H9 (cell line): ENCODE data around the gene ZSCAN31. TPM values are rescaled to one million over a fixed set of nuclear protein-coding genes. Genes with fewer than 3 reads are reported as not detected.

Source experiments
- DNase-seq: peaks from one replicate; pipeline ENCODE4 v3.0.0-alpha.2; 2017
- H2AFZ ChIP-seq: one replicate; pipeline ENCODE4 v1.6.1; 2013; ENCODE audit warnings: mild to moderate bottlenecking, low read length, control low read depth, moderate library complexity
- H2AK5ac ChIP-seq: 2 replicates; pipeline ENCODE4 v1.6.1; 2013; ENCODE audit warnings: low read length, control low read depth, mixed read lengths; ENCODE audit not compliant: insufficient read length
- H2BK120ac ChIP-seq: one replicate; pipeline ENCODE4 v1.6.1; 2013; ENCODE audit warnings: low read depth, mild to moderate bottlenecking, low read length, control low read depth, inconsistent platforms; ENCODE audit not compliant: poor library complexity, severe bottlenecking
- H2BK12ac ChIP-seq: 2 replicates; pipeline ENCODE4 v1.6.1; 2013; ENCODE audit warnings: low read length, control low read depth, mixed read lengths, low read depth; ENCODE audit not compliant: insufficient read length
- H2BK15ac ChIP-seq: 2 replicates; pipeline ENCODE4 v1.6.1; 2013; ENCODE audit warnings: low read depth, low read length, control low read depth
- H2BK20ac ChIP-seq: one replicate; pipeline ENCODE4 v1.6.1; 2013; ENCODE audit warnings: low read depth, mild to moderate bottlenecking, low read length, control low read depth, inconsistent platforms; ENCODE audit not compliant: poor library complexity, severe bottlenecking
- H2BK5ac ChIP-seq: 2 replicates; pipeline ENCODE4 v1.6.1; 2013; ENCODE audit warnings: low read length, control low read depth, mixed read lengths; ENCODE audit not compliant: insufficient read length
- H3K14ac ChIP-seq: 2 replicates; pipeline ENCODE4 v1.6.1; 2013; ENCODE audit warnings: low read length, control low read depth; ENCODE audit not compliant: insufficient read depth
- H3K18ac ChIP-seq: 2 replicates; pipeline ENCODE4 v1.6.1; 2013; ENCODE audit warnings: low read depth, mild to moderate bottlenecking, mixed read lengths, low read length, control low read depth; ENCODE audit not compliant: insufficient read length
- H3K23ac ChIP-seq: 2 replicates; pipeline ENCODE4 v1.6.1; 2013; ENCODE audit warnings: low read length, control low read depth, mixed read lengths, low read depth; ENCODE audit not compliant: insufficient read length
- H3K23me2 ChIP-seq: 2 replicates; pipeline ENCODE4 v1.6.1; 2013; ENCODE audit warnings: low read depth, mild to moderate bottlenecking, mixed read lengths, low read length, control low read depth; ENCODE audit not compliant: insufficient read length, poor library complexity, severe bottlenecking
- H3K27ac ChIP-seq: 2 replicates; pipeline ENCODE4 v1.5.1; 2013; ENCODE audit warnings: low read length, control low read depth, mixed read lengths, low read depth; ENCODE audit not compliant: insufficient read length
- H3K27me3 ChIP-seq: 2 replicates; pipeline ENCODE4 v1.6.1; 2013; ENCODE audit warnings: low read length, control low read depth, inconsistent platforms; ENCODE audit not compliant: insufficient read depth
- H3K4ac ChIP-seq: 2 replicates; pipeline ENCODE4 v1.6.1; 2013; ENCODE audit warnings: low read depth, mild to moderate bottlenecking, control low read depth, inconsistent platforms, low read length, moderate library complexity
- H3K4me1 ChIP-seq: 2 replicates; pipeline ENCODE4 v1.6.1; 2013; ENCODE audit warnings: low read length, control low read depth, inconsistent platforms; ENCODE audit not compliant: insufficient read depth
- H3K4me2 ChIP-seq: 2 replicates; pipeline ENCODE4 v1.6.1; 2013; ENCODE audit warnings: low read length, control low read depth, mixed read lengths; ENCODE audit not compliant: insufficient read length, insufficient read depth
- H3K56ac ChIP-seq: 2 replicates; pipeline ENCODE4 v1.6.1; 2013; ENCODE audit warnings: low read depth, mild to moderate bottlenecking, mixed read lengths, low read length, control low read depth; ENCODE audit not compliant: insufficient read length
- H3K79me1 ChIP-seq: 2 replicates; pipeline ENCODE4 v1.6.1; 2013; ENCODE audit warnings: low read depth, mild to moderate bottlenecking, moderate library complexity, low read length, control low read depth, inconsistent platforms; ENCODE audit not compliant: insufficient read depth, poor library complexity, severe bottlenecking
- H3K79me2 ChIP-seq: 2 replicates; pipeline ENCODE4 v1.6.1; 2013; ENCODE audit warnings: low read length, control low read depth, inconsistent platforms; ENCODE audit not compliant: insufficient read depth
- H3K9ac ChIP-seq: 2 replicates; pipeline ENCODE4 v1.6.1; 2013; ENCODE audit warnings: low read length, control low read depth, mixed read lengths; ENCODE audit not compliant: insufficient read length; ENCODE audit errors: extremely low read depth
- H3K9me3 ChIP-seq: one replicate; pipeline ENCODE4 v1.6.1; 2013; ENCODE audit warnings: low read depth, low read length, inconsistent platforms; ENCODE audit not compliant: control insufficient read depth
- H3T11ph ChIP-seq: one replicate; pipeline ENCODE4 v1.6.1; 2013; ENCODE audit warnings: mild to moderate bottlenecking, low read length, control low read depth, inconsistent platforms
- H4K20me1 ChIP-seq: one replicate; pipeline ENCODE4 v1.6.1; 2013; ENCODE audit not compliant: control insufficient read depth, insufficient read length, insufficient read depth
- H4K5ac ChIP-seq: 2 replicates; pipeline ENCODE4 v1.6.1; 2013; ENCODE audit warnings: low read depth, mild to moderate bottlenecking, mixed read lengths, low read length, control low read depth; ENCODE audit not compliant: insufficient read length
- H4K8ac ChIP-seq: replicated peaks from 2 replicates; pipeline ENCODE4 v1.6.1; 2013; ENCODE audit warnings: low read length, control low read depth, mixed read lengths, low read depth; ENCODE audit not compliant: insufficient read length
- H4K91ac ChIP-seq: 2 replicates; pipeline ENCODE4 v1.6.1; 2013; ENCODE audit warnings: low read depth, mild to moderate bottlenecking, moderate library complexity, mixed read lengths, low read length, control low read depth; ENCODE audit not compliant: insufficient read length
- H3K27ac Mint-ChIP-seq, 3 experiments: 2 replicates in 2 of 3; 3 replicates in 1 of 3; pipeline ENCODE4 v1.8.0; 2020 to 2021; ENCODE audit warnings: mixed read lengths in 3 of 3, mild to moderate bottlenecking in 1 of 3, moderate library complexity in 1 of 3
- H3K27me3 Mint-ChIP-seq: 2 replicates; pipeline ENCODE4 v1.8.0; 2021; ENCODE audit warnings: low read depth, mild to moderate bottlenecking, moderate library complexity, mixed read lengths
- H3K36me3 Mint-ChIP-seq, 3 experiments: 2 replicates in 2 of 3; 3 replicates in 1 of 3; pipeline ENCODE4 v1.8.0; 2020 to 2021; ENCODE audit warnings: low read depth in 3 of 3, mixed read lengths in 3 of 3; ENCODE audit not compliant: insufficient read depth in 1 of 3
- H3K4me1 Mint-ChIP-seq, 2 experiments: 2 replicates each; pipeline ENCODE4 v1.8.0; 2020; ENCODE audit warnings: mixed read lengths in 2 of 2
- H3K4me3 Mint-ChIP-seq, 2 experiments: 2 replicates in 1 of 2; 3 replicates in 1 of 2; pipeline ENCODE4 v1.8.0; 2020 to 2021; ENCODE audit warnings: mild to moderate bottlenecking in 2 of 2, mixed read lengths in 2 of 2, moderate library complexity in 1 of 2
- H3K9me3 Mint-ChIP-seq, 2 experiments: 2 replicates in 1 of 2; 3 replicates in 1 of 2; pipeline ENCODE4 v1.8.0; 2020; ENCODE audit warnings: mild to moderate bottlenecking in 2 of 2, mixed read lengths in 2 of 2, moderate library complexity in 1 of 2
- CTCF ChIP-seq: fragments of 200-600 bp; sonication (generic); conservative IDR thresholded peaks from 3 replicates; pipeline ENCODE4 v1.8.0; 2021; ENCODE audit warnings: antibody characterized with exemption, mild to moderate bottlenecking
- WGBS: extraction: QIAGEN DNeasy Blood & Tissue Kit; methylation state at CpG from one replicate; pipeline ENCODE4 v1.1.7; 2013; ENCODE audit warnings: missing lambda C conversion rate, low lambda C conversion rate, mixed read lengths; ENCODE audit not compliant: insufficient read length; ENCODE audit errors: extremely low coverage; 5-methylcytosine and 5-hydroxymethylcytosine counted together
- total RNA-seq: library from RNA; stranded (reverse); gene quantifications from 2 replicates; pipeline ENCODE4 v1.2.1, GENCODE V29; 2021

Gene ZSCAN31
- total RNA-seq, 1 experiment from 2014 or later = 7.1 TPM

GRCh38 chr6:28349344-28349891 lies 13.5 kb upstream of the ZSCAN31 start:
- peak overlapping the region; percentile 96 for H3K9ac ChIP-seq
- H3K9me3 ChIP-seq = no peaks in the 10 kb centered on the region
- H3K27me3 ChIP-seq = no peaks in the 10 kb centered on the region; the same call in 1 of the 2 replicates
- H3K36me3 Mint-ChIP-seq = peaks cover 10 to 17% (median 16%) of the 10 kb centered on the region in 3 experiments
- H3K27ac ChIP-seq = no peak overlapping the region
- no peak overlapping the region for H3K18ac ChIP-seq
- H4K20me1 ChIP-seq = no peaks in the 10 kb centered on the region
- no peak overlapping the region for H2BK15ac ChIP-seq
- H3K27me3 Mint-ChIP-seq = peaks cover 22% of the 10 kb centered on the region
- H3K27ac Mint-ChIP-seq = peak overlapping the region in 2 of 3 experiments; percentile 96 to 99; a peak in 6 of 7 replicates
- H4K8ac ChIP-seq = no peak overlapping the region
- H3K4me2 ChIP-seq = peak overlapping the region; percentile 95
- no peak for TF ChIP-seq CTCF
- peaks cover 13 to 18% of the 10 kb centered on the region in 2 experiments for H3K4me1 Mint-ChIP-seq
- H4K5ac ChIP-seq = no peak overlapping the region
- no peak overlapping the region for H3K14ac ChIP-seq
- no peak overlapping the region for H2BK12ac ChIP-seq
- H3K4me1 ChIP-seq = peaks cover 3% of the 10 kb centered on the region; the same call in 1 of the 2 replicates
- H2BK120ac ChIP-seq = no peak overlapping the region
- H3K23me2 ChIP-seq = peaks cover 8% of the 10 kb centered on the region
- H2AFZ ChIP-seq = peak overlapping the region; percentile 86
- no CpG with 5 or more reads among the region's 9 CpGs for WGBS
- no peak overlapping the region for H3K4ac ChIP-seq
- no peak overlapping the region for H3T11ph ChIP-seq
- H4K91ac ChIP-seq = no peak overlapping the region
- no peak overlapping the region for H2BK5ac ChIP-seq
- no peak overlapping the region for H3K23ac ChIP-seq
- H2BK20ac ChIP-seq = no peak overlapping the region
- peaks cover 6% of the 10 kb centered on the region for H3K79me1 ChIP-seq
- no peak overlapping the region for H3K56ac ChIP-seq
- peaks cover 3% of the 10 kb centered on the region; the same call in 1 of the 2 replicates for H3K79me2 ChIP-seq
- peak overlapping the region; percentile 97 to 100 for H3K4me3 Mint-ChIP-seq
- no peak for DNase-seq
- H3K9me3 Mint-ChIP-seq = peaks cover 4 to 8% of the 10 kb centered on the region in 2 experiments; a peak in 4 of 5 replicates
- no peak overlapping the region for H2AK5ac ChIP-seq
